GM10266 (cell line): Measurements from ENCODE around the gene PEAK1.

ENCODE experiments used
- DNase-seq: peaks from one replicate; pipeline ENCODE4 v3.0.0; 2012; ENCODE audit errors: extremely low spot score
- CTCF ChIP-seq: IDR thresholded peaks from 2 replicates; pipeline ENCODE4 v1.5.1; 2012; ENCODE audit warnings: mild to moderate bottlenecking, low read depth; ENCODE audit not compliant: control insufficient read depth, insufficient read depth; ENCODE audit errors: missing control alignments

PEAK1 gene

GRCh38 chr15:77425104-77425503 is 5.2 kb upstream of the PEAK1 start:
- no peak for TF ChIP-seq CTCF
- DNase-seq = no peak

- DNase-seq = no peak
- TF ChIP-seq CTCF = no peak
These were observed 1.4 kb upstream of the PEAK1 start for GRCh38 chr15:77421370-77421700.

- DNase-seq = peak; percentile 53
- no peak for TF ChIP-seq CTCF
These were observed 886 bp upstream of the PEAK1 start, which contains the start of gene HMG20A for GRCh38 chr15:77420610-77421369. HMG20A (plus strand) TSS chr15:77420888; CDS start chr15:77458408, 37,520 bp downstream.

GRCh38 chr15:77418966-77419835 is 703 bp downstream of the PEAK1 start:
- peak; percentile 70 for TF ChIP-seq CTCF

GRCh38 chr15:77418391-77418965 is 1.4 kb downstream of the PEAK1 start:
- TF ChIP-seq CTCF = no peak
- DNase-seq = no peak

More at GRCh38 chr15:77418966-77419835, 703 bp downstream of the PEAK1 start:
- DNase-seq = peak; percentile 66

GRCh38 chr15:77417602-77418001 is 2.3 kb downstream of the PEAK1 start:
- no peak for TF ChIP-seq CTCF
- DNase-seq = no peak
